Stimulated activated CD4-positive, alpha-beta T cell treated with anti-CD3 and anti-CD28 coated beads, Interleukin-1b, Interleukin-23, amount 100 ng/mL, for 24 hours (primary cell): ENCODE measurements around the gene NALCN.

Experiments used
- DNase-seq, 4 experiments: peaks; one replicate each; pipeline ENCODE4 v3.0.0-alpha.2; 2020; ENCODE audit warnings: low read depth in 4 of 4, low spot score in 1 of 4

NALCN gene

GRCh38 chr13:101035119-101035620 lies 381.1 kb downstream of the NALCN start:
- no peak for DNase-seq

- no peak for DNase-seq
These were observed 389.4 kb downstream of the NALCN start for GRCh38 chr13:101026736-101027398.

DNA sequence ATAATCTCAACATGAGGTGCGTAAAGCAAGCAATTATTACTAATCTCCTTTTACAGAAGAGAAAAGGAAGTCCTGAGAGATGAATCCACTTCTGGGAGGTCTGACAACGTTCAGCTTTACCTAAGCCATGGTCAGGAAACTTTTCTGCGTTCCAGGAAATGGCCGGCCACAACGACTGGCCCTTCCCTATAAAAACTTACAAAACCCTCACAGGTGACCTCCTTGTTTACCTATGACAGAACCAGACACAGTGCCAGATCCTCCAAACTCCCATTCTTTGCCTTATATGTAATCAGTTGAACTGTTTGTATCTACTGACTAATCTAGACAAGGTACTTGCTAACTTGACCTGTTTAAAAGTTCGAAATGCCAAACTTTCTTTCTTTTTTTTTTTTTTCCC lies 390.0 kb downstream of the NALCN start:
- DNase-seq = no peak

DNA sequence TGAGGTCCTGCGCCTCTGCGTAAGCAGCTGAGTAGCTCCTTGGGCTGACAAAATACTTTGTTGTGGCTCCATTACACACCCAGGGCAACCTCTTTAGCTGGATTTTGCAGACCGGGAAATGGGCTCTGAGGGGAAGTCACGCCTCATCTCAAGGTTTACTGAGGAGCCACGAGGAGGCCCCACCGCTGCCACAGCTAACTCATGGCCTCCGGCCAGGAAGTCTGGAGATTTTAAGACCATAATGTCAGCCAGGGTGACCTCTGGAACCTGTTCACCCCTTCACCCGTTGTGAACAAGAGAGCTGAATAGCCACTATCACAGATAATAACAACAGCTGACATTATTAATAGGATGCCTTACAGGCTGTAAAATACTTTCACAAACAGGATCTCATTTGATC lies 390.4 kb downstream of the NALCN start:
- no peak for DNase-seq

- DNase-seq = no peak
These were observed 390.8 kb downstream of the NALCN start for GRCh38 chr13:101025519-101025918.

DNA sequence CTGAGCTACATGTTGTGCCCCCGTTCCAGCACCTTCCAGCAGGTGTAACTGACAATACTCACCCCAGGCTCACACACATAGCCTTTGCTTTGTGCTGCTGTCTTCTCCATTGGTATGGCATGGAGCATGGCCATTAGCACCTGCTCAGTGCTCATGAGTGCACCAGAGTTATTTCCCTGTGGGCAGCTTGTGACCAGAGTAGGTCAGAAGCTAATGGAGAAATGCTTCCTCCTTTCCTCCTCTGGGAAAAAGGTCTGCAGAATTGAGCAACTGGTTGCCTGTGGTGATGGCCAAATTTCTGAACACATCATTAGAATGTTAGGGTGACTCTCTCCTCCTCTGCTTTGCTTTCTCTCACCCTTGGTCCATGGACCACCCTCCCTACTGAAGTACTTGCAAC lies 397.2 kb downstream of the NALCN start:
- DNase-seq = no peak

DNA sequence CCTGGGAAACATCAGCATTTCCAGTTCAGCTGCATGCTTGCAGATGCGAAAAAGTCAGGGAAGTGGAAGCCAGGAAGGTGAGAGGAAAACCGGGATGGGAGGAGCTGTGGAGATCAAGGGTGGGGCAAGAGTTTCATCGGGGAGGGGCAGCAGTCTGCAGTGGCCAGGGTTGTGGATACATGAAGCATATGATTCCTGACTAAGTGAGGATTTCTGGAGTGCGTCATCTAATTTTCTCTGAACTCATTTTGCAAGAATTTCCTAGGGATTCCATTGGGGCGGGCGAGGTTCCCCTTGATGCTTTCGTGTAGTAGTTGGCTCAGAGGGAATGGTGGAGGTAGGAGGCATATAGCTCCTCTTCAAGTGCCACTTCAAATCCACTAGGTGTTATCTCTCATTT lies 397.6 kb downstream of the NALCN start:
- DNase-seq = no peak

DNA sequence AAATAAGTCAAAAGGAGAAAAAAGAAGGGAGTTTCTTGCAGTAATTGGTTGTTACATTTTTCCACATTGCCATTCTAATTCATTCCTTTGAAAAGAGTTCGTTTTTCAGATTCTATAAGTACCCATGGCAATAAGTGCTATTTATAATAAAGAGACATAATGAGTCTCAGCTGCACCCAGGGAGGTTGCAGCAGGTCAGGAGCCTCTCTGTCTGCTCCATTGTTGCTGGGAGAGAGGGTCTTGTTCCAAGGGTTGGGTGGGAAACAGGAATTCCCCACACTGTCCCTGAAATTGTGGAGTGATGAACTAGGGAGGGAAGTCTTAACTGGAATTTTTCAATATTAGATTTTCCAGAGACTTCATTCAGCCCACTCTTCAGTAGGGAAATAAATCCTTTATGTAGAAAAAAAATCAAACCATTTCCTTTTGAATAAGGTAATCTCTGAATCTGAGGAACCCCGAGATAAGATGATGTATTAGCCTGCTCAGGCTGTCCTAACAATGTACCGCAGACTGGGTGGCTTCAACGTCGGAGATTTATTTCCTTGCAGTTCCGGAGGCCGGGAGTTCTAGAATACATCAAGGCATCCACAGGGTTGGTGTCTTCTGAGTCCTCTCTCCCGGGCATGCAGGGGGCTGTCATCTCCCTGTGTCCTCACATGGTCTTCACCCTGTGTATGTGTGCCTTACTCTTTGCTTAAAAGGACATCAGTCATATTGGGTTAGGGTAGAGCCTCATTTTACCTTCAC lies 399.0 kb downstream of the NALCN start:
- no peak for DNase-seq

DNA sequence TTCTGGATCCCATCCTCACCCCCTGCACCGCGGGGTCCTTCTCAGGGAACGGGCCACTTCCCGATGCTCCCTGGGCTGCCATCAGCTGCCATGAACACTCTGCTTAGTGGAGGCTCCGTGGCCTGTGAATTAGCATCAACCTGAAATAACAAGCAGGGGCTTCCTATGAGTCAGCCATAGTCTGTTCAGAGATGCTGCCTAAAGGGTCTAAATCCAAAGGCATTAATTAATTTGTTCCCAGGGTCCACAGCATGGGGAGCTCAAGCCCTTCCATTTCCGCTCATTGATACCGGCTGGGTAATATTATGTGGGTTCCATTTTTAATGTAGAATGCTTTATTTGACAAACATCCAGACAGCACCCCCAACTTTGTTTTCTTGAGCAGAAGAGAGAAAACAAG lies 399.8 kb downstream of the NALCN start:
- DNase-seq = no peak

DNA sequence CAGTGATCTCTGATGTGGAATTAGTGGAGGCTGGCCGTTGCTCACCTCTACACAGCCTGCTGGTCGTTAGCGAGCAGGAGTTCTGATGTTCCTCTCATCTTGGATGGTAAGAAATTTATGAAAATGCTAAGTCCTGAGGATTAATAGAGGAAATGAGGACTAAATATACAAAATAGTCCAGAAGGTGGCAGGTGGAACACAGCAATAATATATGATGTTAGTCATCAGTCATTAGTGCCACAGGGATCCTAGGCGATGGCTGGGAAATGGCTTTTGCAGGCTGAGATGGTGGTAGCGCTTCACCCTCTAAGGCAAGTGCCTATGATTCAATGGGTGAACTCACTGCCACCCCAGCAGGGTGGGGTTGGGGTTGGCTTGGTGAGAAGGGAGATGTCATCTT lies 403.1 kb downstream of the NALCN start:
- no peak for DNase-seq

GRCh38 chr13:101010100-101010499 lies 406.2 kb downstream of the NALCN start:
- no peak for DNase-seq

DNA sequence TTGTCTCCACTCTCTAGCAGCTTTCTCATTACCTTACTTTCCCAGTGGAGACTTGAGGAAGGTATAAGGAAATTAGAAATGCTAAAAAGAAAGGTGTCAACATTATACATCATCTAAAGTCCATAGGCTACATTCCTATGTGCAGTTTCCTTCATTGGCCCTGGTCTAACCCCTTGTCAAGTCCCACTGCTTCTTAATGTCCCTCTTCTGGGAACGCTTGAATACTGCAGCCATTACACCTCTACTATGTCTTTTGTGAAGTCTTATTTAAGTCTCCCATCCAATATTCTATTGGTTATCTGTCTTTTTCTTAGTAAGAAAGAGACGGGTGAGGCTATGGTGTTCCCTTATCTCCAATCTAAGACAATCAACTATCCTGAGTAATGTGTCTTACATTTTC lies 409.1 kb downstream of the NALCN start:
- no peak for DNase-seq
